Kidney (tissue), 14 donors: Measurements from ENCODE around the gene MYO5A. TPM values are rescaled to one million over a fixed set of nuclear protein-coding genes. Genes with fewer than 3 reads are reported as not detected.

Experiments used
- DNase-seq, 5 donors: peaks; one replicate each; pipeline ENCODE4 v3.0.0-alpha.2; 2013 to 2020
- FAIRE-seq: peaks from 2 replicates; lab custom pipeline; 2012; peaks lifted over from hg19 to GRCh38; lab: Jason Lieb, UNC
- H3K27ac ChIP-seq, 2 donors: one replicate each; pipeline ENCODE4 v1.7.0; 2013; ENCODE audit warnings: low read depth in 2 of 2, low read length in 2 of 2, inconsistent platforms in 1 of 2
- H3K27me3 ChIP-seq: one replicate; pipeline ENCODE4 v1.7.1; 2013; ENCODE audit warnings: low read length, inconsistent platforms; ENCODE audit not compliant: control insufficient read depth, insufficient read depth
- H3K36me3 ChIP-seq, 3 donors: one replicate each; pipeline versions ENCODE4 v1.7.0 to v1.7.1; 2013; ENCODE audit warnings: low read length in 3 of 3, control low read depth in 1 of 3, inconsistent platforms in 1 of 3; ENCODE audit not compliant: insufficient read depth in 3 of 3, control insufficient read depth in 2 of 3
- H3K4me1 ChIP-seq, 3 donors: one replicate each; pipeline versions ENCODE4 v1.7.0 to v1.7.1; 2013; ENCODE audit warnings: low read length in 3 of 3, inconsistent platforms in 1 of 3, low read depth in 1 of 3; ENCODE audit not compliant: control insufficient read depth in 2 of 3, insufficient read depth in 2 of 3
- H3K4me3 ChIP-seq, 3 donors: one replicate each; pipeline versions ENCODE4 v1.7.0 to v1.8.1; 2013; ENCODE audit warnings: low read length in 3 of 3, control low read depth in 1 of 3, inconsistent platforms in 1 of 3
- H3K9ac ChIP-seq, 3 donors: one replicate each; pipeline versions ENCODE4 v1.7.0 to v1.7.1; 2013; ENCODE audit warnings: low read length in 3 of 3, control low read depth in 1 of 3, inconsistent platforms in 1 of 3
- H3K9me3 ChIP-seq, 3 donors: one replicate each; pipeline versions ENCODE4 v1.7.0 to v1.7.1; 2013; ENCODE audit warnings: low read length in 3 of 3, control low read depth in 1 of 3, inconsistent platforms in 1 of 3; ENCODE audit not compliant: control insufficient read depth in 2 of 3, insufficient read depth in 1 of 3
- intact Hi-C: fragments of 100-400 bp; cut with DNase I; formaldehyde crosslinking; loops from one replicate; pipeline ENCODE4 v1.11.1; 2022
- polyA plus RNA-seq: library from polyadenylated mRNA; stranded (reverse); fragments of 350-450 nt; fragmentation: Illumina TruSeq; extraction: RNeasy Lipid Tissue Mini Kit (QIAGEN cat#74804); gene quantifications from one replicate; pipeline ENCODE4 v1.2.3, GENCODE V29; 2014; ENCODE audit warnings: low read depth, low replicate concordance; ENCODE audit not compliant: insufficient read depth
- total RNA-seq: library from RNA; stranded (reverse); fragmentation: NEBNext Ultra II Directional; extraction: Animal tissue kit (Norgen Biotek cat#: 25700); gene quantifications from one replicate; pipeline ENCODE4 v1.2.1, GENCODE V29; 2021
- TF ChIP-seq, protein P1 (sequence below): IDR thresholded peaks from 3 replicates; pipeline ENCODE4 v1.5.1; 2012; ENCODE audit warnings: mild to moderate bottlenecking, moderate library complexity, borderline replicate concordance; ENCODE audit not compliant: insufficient read depth; ENCODE audit errors: extremely low read depth
- donor health status: control.
- donor health status: control.
- donor health status: control.
- donor health status: control.
- donor health status: control.
- donor health status: DM: yes; HTN: yes; CAD: no.
- donor health status: Normal renal cell carcinoma (clear cell type).

Gene MYO5A
- total and polyA plus RNA-seq, 2 donors from 2014 or later, result 3.5 to 32.9 TPM

DNA sequence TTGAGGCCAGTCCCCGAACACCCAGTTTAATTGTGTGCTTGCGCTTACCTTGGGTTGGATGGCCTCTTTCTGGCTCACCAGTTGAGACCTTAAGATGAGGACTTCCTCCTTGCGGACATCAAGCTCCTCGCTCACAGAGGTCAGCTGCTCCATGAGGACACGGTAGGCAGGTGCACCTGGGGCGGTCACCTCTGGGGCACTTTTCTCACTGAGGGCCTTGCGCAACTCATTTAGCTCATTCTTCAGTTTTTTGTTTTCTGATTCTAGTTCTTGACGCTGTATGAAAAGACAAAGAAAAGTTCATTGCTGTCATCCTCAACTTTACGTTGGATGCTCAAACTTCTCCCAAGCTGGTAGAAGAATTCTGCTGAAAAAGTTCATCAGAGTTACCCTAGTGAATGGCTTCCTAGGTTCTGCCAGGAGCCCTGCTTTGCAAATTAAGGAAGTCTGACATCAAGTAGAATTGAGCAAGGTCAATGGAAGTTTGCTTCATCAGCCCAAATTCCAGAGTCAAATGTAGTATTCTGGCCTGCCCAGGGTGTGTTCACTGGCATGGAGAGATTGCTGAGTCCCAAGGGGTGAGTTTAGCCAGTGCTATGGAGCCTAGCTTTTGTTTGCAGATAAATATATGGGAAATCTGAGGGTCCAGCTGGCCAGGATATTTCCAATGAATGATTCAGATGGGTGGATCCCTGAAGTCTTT, 177.3 kb downstream of the MYO5A start:
- DNase-seq (no peak), FAIRE-seq (no peak)
- Histone ChIP-seq H3K27me3 (no peaks in the 10 kb centered on the region), H3K27ac (no peak overlapping the region), H3K4me3 (no peak overlapping the region), H3K36me3 (peaks cover 0 to 6% (median 4%) of the 10 kb centered on the region in 3 donors), H3K9me3 (no peaks in the 10 kb centered on the region), H3K4me1 (no peaks in the 10 kb centered on the region), H3K9ac (no peak overlapping the region)
- intact Hi-C loops, result no loop called here
- TF ChIP-seq, protein P1, sequence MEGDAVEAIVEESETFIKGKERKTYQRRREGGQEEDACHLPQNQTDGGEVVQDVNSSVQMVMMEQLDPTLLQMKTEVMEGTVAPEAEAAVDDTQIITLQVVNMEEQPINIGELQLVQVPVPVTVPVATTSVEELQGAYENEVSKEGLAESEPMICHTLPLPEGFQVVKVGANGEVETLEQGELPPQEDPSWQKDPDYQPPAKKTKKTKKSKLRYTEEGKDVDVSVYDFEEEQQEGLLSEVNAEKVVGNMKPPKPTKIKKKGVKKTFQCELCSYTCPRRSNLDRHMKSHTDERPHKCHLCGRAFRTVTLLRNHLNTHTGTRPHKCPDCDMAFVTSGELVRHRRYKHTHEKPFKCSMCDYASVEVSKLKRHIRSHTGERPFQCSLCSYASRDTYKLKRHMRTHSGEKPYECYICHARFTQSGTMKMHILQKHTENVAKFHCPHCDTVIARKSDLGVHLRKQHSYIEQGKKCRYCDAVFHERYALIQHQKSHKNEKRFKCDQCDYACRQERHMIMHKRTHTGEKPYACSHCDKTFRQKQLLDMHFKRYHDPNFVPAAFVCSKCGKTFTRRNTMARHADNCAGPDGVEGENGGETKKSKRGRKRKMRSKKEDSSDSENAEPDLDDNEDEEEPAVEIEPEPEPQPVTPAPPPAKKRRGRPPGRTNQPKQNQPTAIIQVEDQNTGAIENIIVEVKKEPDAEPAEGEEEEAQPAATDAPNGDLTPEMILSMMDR, result no peak

DNA sequence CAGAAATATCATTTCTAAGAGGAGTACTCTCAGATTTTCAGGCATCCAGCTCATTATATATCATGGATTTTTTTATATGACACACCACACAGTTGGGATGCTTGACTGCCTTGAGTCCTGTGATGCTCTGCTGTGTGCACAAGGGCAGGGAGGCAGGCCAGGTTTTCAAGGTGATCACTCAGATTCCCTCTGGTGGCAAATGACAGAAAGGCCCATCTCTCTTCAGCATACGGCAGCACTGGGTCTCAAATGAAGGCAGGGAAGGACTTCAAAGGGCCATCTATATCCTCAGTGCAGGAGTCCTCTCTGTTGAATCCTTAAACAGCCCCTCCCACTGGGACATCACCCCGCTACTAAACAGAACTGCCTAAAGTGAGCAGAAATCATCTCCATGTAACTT, 178.3 kb downstream of the MYO5A start:
- no peak overlapping the region for H3K9ac ChIP-seq
- DNase-seq, result no peak
- intact Hi-C loops, result no loop called here
- no peaks in the 10 kb centered on the region for H3K9me3 ChIP-seq
- no peak for FAIRE-seq
- no peaks in the 10 kb centered on the region for H3K4me1 ChIP-seq
- no peaks in the 10 kb centered on the region for H3K27me3 ChIP-seq
- H3K36me3 ChIP-seq, result peaks cover 0 to 6% (median 4%) of the 10 kb centered on the region in 3 donors
- TF ChIP-seq, protein P1, result no peak
- H3K4me3 ChIP-seq, result no peak overlapping the region
- no peak overlapping the region for H3K27ac ChIP-seq

DNA sequence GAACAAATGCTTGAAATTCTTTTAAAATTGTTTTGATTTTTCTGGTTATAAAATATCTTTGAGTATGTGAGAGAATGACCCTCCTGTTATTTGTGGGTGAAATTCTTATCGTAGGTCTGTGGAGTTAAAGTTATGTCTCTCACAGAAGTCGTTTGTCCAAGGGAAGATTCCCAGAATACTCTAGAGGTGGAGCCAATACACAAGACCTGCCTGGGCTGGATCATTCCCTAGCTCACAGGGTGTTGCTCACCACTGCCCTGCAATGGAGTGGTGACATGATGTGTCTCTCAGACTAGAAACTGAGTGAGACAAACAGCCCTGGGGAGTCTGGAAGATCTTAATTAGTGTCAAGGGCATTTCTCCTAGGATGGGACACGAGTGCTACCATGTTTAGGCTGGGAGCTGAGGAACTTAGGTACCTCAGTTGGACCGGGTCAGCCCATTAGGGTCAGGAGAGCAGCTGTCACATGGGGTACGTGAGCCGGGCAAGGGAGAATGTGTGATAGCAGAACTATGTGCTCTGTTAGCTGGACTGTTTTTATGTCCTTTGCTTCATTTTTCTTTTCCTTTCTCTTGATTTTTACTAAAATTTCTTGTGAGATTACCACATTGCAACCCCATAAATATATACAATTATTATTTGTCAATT, 179.5 kb downstream of the MYO5A start:
- TF ChIP-seq, protein P1, result no peak
- no peaks in the 10 kb centered on the region for H3K27me3 ChIP-seq
- no peaks in the 10 kb centered on the region for H3K4me1 ChIP-seq
- FAIRE-seq (no peak), DNase-seq (no peak)
- H3K36me3 ChIP-seq, result peaks cover 0 to 6% (median 4%) of the 10 kb centered on the region in 3 donors
- intact Hi-C loops, result no loop called here
- H3K9ac ChIP-seq, result no peak overlapping the region
- H3K9me3 ChIP-seq, result no peaks in the 10 kb centered on the region
- no peak overlapping the region for H3K4me3 ChIP-seq
- no peak overlapping the region for H3K27ac ChIP-seq
